IMR-90 (cell line): ENCODE results near the gene TCAP.

Source experiments
- CTCF ChIP-seq: conservative IDR thresholded peaks from 2 replicates; pipeline ENCODE4 v1.5.1; 2012; ENCODE audit warnings: mild to moderate bottlenecking, low read depth, low read length, improper control_type of control experiment
- MAFK ChIP-seq: IDR thresholded peaks from 2 replicates; pipeline ENCODE4 v1.6.1; 2012; ENCODE audit warnings: low read depth, low read length, improper control_type of control experiment
- MXI1 ChIP-seq: IDR thresholded peaks from 2 replicates; pipeline ENCODE4 v1.6.1; 2012; ENCODE audit warnings: low read depth, mild to moderate bottlenecking, low read length, moderate library complexity, borderline replicate concordance
- NFE2L2 ChIP-seq: fragments of 150-350 bp; IDR thresholded peaks from 2 replicates; pipeline ENCODE4 v1.6.1; 2016; ENCODE audit warnings: low read depth, mild to moderate bottlenecking, low read length
- POLR2A ChIP-seq: IDR thresholded peaks from 2 replicates; pipeline ENCODE4 v1.6.1; 2012; ENCODE audit warnings: mild to moderate bottlenecking, low read depth, low read length
- RAD21 ChIP-seq: IDR thresholded peaks from 2 replicates; pipeline ENCODE4 v1.6.1; 2012; ENCODE audit warnings: low read length, improper control_type of control experiment
- RFX5 ChIP-seq: IDR thresholded peaks from 2 replicates; pipeline ENCODE4 v1.8.0; 2012; ENCODE audit warnings: low read depth, mild to moderate bottlenecking, low read length, moderate library complexity

DNA sequence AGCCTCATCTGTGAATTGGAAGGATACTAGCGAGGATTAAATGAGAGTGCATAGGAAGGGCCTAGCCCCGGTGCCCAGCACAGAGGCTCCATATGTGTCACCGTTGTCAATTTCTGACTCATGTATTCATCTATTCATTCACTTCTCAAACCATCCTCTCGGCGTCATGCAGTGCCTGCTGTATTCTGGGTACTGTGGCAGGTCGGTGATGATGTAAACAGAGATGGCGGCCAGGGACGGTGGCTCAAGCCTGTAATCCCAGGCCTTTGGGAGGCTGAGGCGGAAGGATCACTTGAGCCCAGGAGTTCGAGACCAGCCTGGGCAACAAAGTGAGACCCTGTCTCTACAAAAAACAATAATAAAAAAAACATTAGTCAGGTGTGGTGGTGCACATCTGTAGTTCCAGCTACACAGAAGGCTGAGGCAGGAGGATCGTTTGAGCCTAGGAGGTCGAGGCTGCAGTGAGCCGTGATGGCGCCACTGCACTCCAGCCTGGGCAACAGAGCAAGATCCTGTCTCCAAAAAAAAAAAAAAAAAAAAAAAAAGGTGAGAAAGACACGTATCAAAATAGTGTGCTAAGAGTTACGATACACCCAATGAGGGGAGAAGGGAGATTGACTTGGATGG is 42.7 kb upstream of the TCAP start:
- TF ChIP-seq CTCF (no peak), RFX5 (no peak), NFE2L2 (no peak), RAD21 (no peak), POLR2A (no peak), MXI1 (no peak), MAFK (no peak)
